HL-60/S4 treated with phorbol 12-myristate 13-acetate at 8.2 ng/mL for 4 days and 3 days (cell line): Measurements from ENCODE around the gene MYL3.
"Not testable (repeated sequence)": the region's sequence is repeated elsewhere in the genome, so short reads cannot be mapped to it uniquely, and the experiment has no call there.

Experiments
- in situ Hi-C: fragments of 300-500 bp; cut with MboI; formaldehyde crosslinking; loops from 2 replicates; pipeline ENCODE4 v1.15.0; 2022; ENCODE audit warnings: low sequenced_read_pairs

MYL3 gene

DNA sequence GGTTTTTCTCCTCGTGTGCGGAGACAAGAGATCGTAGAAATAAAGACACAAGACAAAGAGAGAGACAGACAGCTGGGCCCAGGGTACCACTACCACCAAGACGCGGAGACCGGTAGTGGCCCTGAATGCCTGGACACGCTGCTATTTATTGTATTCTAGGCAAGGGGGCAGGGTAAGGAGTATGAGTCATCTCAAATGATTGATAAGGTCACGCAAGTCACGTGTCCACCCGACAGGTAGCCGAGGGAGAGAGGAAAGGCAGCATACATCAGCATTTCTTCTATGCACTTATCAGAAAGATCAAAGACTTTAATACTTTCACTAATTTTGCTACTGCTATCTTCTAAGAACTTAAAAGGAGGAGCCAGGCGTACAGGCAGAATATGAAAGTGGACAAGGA, 28.2 kb downstream of the MYL3 start:
- in situ Hi-C loops: no loop called here

DNA sequence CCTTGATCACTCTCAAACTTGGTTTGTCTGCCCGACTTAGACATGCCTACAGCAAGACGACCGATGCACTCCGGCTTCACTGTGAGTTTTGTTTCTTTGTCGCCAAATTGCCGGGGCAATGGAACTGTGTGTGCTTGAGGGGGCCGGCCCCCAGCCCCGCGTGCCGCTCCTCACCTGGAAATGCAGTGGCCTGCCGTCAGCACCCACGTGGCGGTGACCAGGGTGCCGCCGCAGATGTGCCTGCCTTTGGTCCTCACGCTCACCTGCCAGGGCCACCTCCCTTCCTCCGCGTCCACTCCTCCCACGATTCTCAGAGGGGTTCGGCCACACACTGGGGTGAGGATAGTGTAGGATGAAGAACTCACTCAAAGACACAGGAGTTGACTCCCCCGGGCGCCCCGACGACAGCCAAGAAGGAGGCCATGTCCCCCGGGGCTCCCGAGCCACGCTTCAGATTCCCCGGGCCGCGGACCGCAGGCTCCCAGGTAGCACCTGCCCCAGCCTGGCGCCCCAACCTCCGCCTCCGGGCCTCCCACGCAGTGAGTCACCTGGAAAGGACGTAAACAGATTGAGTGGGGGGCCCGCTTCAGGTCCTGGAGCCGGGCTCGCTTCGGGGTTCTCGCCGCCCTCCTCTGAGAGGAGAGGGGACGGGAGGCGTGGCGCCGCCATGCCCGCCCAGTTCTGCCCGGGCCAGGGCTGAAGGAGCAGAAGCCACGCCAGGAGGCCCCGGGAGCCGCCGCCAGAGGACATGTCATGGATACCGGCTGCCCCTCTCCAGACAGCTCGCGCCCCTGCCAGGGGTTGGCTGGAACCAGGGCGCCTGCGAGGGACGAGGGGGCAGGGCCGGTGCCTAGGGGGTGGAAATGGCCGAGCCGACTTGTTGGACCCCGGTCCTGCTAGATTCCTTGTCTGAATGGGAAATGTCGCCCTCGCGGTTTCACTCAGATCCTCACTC, 29.6 kb downstream of the MYL3 start:
- in situ Hi-C loops: no loop called here

DNA sequence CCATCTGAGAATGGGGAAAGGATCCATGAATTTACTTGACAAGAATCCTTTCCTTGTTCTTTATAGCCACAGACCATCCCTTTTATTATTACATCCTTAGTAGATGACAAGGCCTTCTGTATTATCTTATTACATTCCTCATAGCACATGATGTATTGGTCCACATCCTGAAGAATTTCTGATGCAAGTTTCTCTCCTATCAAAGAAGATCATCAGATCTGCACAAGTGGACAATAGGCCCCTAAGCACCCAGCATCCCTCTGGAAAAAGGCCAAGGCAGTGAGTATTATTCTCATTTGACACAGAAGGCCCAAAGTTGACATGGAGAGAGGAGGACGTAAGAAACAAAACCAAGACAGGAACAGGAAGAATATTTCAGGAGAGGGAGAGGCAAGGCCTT, 31.4 kb downstream of the MYL3 start:
- in situ Hi-C loops: no loop called here

DNA sequence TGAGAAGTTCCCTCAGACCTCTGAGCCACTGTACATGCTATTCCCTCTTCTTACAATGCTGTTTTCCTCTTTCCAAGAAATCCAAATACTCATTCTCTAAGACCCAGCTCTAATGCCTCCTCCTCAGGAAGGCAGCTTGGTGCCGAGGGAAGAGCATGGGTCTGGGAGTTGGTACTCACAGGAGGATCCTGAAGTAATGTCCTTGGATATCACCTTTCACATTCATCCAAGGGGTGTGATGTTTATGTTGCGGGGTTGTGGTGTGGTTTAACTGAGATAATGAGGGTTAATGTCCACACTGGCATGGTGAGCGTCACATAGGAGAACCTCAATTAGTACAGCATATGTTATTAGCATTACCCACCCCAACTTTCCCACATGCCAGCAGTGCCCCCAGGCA, 31.9 kb downstream of the MYL3 start:
- in situ Hi-C loops: no loop called here

DNA sequence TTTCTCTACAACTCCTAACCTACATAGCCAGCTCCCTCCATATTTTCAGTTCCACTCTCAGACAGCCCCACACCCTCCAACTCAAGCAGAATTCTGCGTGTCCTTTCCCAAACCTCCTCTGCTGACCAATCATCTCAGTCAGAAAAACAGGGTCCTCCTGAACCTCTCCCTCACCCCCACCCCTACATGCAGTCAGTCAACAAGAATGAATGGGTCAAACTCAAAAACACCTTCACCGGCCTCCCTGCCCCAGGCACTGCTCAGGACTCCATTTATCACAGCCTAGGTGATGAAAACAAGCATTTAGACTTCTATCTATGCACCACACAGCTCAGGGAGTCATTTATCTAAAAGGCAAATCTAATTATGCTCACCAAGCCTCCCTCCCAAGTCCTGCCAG, 32.4 kb downstream of the MYL3 start:
- in situ Hi-C loops: no loop called here

DNA sequence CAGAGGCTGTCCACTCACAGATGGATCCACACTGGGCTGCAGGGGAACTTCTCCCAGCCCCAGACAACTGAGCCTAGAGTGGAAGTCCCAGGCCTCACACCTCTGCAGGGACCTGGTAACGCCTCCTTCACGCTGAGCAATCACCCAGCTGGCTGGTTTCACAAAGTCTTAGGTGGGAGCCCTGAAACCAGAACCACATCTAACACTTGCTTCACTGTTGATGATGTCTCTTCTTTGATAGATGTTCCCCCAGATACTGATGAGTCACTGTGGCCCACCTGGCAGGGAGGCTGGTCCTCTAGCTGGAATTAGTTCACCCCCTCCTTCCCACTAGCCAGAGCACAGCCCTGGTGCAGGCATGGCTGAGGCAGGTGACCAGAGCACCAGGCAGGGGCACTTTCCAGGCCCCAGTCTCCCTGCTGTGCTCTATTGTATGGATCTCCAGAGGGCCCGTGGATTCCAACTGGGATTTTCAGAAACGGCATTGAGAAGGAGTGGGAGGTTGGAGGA, 33.5 kb downstream of the MYL3 start:
- in situ Hi-C loops: no loop called here

DNA sequence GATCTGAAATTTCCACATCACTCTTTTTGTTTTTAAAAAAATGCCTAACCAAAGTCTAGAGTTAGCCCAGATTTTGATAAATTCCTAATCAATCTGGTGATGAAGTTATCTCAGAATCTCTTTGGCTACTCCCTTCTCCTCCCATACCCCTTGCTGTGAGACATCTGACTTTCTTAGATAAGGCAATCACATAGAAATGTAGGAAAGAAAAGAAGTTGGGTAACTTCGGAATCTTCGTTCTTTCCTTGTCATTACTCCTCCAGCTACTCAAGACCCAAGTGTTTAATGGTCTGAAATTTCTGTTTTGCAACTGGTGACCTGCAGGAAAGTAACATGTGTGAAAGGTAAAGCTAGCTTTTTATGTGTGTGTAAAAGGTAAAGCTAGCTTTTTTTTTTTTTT, 37.8 kb downstream of the MYL3 start:
- in situ Hi-C loops: no loop called here

DNA sequence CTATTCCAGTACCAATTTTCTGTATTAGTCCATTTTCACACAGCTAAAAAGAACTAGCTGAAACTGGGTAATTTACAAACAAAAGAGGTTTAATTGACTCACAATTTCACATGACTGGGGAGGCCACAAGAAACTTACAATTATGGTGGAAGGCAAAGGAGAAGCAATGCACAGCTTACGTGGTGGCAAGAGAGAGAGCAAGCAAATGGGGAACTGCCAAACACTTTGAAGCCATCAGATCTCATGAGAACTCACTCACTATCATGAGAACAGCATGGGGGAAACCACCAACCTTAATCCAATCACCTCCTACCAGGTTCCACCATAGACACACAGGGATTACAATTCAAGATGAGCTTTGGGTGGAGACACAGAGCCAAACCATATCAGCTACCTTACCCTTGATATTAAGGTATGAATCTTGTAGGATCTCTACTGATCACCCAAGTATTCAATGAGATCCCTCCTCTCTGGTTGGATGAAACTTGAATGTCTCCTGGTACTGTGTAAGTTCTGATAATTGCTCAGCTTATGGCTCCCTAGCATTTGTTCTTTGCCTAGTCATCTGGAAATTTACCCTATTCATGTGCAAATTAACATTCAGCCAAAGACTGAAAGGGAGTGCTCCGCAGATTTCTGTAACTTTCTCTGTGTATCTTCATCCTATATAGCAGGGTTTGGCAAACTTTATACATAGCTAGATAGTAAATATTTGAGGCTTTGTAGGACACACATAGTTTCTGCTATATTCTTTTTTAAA, 38.9 kb downstream of the MYL3 start:
- in situ Hi-C loops: no loop called here

DNA sequence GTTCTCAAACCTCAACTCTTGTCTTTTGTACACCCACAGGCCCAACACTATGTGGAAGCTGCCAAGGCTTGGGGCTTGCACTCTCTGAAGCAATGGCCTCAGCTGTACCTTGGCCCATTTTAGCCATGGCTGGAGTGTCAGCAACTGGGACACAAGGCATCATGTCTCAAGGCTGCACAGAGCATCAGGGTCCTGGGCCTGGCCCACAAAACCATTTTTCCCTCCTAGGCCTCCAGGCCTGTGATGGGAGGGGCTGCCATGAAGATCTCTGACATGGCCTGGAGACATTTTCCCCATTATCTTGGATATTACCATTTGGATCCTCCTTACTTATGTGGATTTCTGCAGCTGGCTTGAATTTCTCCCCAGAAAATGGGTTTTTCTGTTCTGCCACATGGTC, 39.9 kb downstream of the MYL3 start:
- in situ Hi-C loops: not testable (repeated sequence)

DNA sequence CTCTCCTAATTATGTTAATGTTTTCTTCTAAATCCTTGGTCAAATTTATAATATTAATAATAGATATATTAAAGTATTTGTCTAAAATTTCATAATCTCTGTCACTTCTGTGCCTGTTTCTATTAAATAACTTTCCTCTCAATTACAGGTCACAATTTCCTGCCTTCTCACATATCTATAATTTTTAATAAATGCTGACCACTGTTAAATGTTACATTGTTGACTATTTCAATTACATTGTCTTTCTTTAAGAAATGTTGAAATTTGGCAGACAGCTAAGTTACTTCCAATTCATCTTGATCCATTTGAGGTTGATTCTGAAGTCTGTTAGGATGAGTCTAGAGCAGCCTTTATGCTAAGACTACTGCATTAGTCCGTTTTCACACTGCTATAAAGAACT, 41.7 kb downstream of the MYL3 start:
- in situ Hi-C loops: no loop called here

DNA sequence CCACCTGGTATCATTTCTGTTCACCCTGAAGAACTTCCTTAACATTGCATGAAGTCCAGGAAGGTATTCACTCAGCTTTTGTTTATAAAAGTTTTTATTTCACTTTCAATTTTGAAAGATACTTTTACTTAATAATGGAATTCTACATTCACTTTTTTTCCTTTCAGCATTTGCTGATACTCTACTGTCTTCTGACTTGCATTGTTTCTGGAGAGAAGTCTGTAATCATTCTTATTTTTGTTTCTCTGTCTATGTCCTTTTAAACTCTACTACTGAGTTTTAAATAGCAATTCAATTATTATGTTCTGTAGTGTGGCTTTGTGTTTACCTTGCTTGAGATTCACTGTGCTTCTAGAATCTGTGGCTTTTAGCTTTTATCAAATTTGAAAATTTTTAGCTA, 42.4 kb downstream of the MYL3 start:
- in situ Hi-C loops: no loop called here

DNA sequence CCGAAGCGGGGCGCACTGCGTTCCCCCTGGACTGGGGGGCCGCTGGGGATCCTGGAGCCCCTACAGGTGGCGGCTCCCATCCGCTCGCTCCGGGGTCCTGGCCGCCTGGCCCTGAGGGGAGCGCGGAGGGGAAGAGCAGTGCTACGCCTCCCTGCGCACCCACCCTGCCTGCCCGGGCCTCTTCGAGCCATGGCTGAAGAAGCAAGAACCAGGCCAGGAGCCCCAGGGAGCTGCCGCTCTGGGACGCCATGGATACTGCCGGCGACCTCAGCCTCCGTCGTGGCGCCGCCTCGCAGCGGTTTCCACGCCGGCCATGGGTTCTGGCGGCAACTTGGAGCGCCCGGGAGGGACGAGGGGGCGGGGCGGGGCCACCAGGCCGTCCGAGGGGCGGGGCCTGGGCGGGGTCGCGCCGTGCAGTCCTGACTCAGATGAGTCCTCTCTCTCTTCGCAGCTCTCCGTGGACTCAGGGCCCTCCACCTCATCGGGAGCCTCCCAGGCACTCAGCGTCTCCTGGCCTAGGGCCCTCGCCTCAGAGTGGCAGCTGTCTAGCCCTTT, 50.9 kb downstream of the MYL3 start:
- in situ Hi-C loops: no loop called here

DNA sequence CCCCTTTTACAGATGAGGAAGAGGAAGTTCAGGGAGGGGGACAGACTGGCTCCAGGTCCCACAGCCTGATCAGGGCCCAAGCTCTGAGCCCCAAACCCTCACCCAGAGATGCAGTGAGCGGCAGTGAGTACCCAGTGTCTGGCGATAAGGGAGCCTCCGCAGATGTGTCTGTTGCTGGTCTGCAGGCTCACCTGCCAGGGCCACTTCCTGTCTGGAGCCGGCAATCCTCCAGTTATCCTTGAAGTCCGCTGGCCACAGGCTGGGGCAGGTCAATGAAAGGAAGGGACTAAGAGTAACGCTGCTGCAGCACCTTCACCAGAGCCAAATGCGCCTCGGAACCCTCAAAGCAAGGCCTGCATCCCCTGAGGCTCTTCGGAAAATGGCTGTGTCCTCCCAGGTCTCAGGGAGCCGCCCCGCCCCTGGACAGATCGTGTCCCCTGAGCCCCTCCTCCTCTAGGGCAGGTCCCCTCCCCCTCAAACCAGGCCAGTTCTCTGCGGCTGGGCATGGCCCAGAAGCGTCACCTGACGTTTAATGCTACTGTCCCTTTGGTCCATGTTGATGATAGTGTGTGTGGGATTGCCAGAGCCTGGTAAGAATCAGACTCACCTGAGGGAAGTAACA, 51.5 kb downstream of the MYL3 start:
- in situ Hi-C loops: no loop called here

DNA sequence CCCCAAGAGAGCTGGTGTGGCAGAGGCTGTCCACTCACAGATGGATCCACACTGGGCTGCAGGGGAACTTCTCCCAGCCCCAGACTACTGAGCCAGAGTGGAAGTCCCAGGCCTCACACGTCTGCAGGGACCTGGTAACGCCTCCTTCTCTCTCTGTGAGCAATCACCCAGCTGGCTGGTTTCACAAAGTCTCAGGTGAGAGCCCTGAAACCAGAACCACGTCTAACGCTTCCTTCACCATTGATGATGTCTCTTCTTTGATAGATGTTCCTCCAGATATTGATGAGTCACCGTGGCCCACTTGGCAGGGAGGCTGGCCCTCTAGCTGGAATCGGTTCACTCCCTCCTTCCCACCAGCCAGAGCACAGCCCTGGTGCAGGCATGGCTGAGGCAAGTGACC, 54.5 kb downstream of the MYL3 start:
- in situ Hi-C loops: not testable (repeated sequence)
